ENCODE results near the gene TMEM11. TPM values are rescaled to one million over a fixed set of nuclear protein-coding genes. Genes with fewer than 3 reads are reported as not detected.

The TMEM11 gene
- total and polyA plus RNA-seq, 2 donors from 2014 or later: 17.4 to 34.2 TPM

DNA sequence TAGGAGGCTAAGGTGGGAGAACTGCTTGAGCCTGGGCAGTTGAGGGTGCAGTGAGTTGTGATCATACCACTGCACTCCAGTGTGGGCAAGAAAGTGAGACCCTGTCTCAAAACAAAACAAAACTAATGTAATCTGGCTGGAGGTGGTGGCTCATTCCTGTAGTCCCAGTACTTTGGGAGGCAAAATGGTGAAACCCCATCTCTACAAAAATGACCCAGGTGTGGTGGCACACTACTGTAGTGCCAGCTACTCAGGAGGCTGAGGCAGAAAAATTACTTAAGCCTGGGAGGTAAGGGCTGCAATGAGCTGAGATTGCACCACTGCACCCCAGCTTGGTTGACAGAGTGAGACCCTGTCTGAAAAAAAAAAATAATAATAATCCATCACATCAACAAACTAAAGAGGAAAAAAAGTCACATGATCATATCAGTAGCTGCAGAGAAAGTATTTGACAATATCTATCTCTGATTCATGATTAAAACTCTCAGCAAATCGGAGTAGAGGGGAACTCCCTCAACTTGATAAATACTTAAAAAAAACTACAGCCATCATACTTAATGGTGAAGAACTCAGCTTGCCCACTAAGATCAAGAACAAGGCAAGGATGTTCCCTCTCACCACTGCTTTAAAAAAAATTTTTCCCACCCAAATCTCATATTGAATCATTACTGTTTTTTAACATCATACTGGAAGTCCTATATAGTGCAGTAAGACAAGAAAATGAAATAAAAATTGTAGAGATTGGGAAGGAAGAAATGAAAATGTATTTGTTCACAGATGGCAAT is 56.2 kb downstream of the TMEM11 start:
- DNase-seq (no peak), FAIRE-seq (no peak)
- H3K27ac ChIP-seq (ENCODE audit: low read depth in 2 of 2, low read length in 2 of 2): no peak overlapping the region
- no peaks in the 10 kb centered on the region for H3K9me3 ChIP-seq (ENCODE audit: control insufficient read depth in 2 of 3, insufficient read depth in 1 of 3, low read length in 3 of 3)
- TF ChIP-seq, protein P1, sequence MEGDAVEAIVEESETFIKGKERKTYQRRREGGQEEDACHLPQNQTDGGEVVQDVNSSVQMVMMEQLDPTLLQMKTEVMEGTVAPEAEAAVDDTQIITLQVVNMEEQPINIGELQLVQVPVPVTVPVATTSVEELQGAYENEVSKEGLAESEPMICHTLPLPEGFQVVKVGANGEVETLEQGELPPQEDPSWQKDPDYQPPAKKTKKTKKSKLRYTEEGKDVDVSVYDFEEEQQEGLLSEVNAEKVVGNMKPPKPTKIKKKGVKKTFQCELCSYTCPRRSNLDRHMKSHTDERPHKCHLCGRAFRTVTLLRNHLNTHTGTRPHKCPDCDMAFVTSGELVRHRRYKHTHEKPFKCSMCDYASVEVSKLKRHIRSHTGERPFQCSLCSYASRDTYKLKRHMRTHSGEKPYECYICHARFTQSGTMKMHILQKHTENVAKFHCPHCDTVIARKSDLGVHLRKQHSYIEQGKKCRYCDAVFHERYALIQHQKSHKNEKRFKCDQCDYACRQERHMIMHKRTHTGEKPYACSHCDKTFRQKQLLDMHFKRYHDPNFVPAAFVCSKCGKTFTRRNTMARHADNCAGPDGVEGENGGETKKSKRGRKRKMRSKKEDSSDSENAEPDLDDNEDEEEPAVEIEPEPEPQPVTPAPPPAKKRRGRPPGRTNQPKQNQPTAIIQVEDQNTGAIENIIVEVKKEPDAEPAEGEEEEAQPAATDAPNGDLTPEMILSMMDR (IDR thresholded peaks at IDR 0.05; ENCODE audit: borderline replicate concordance, extremely low read depth, insufficient read depth): no peak
- no peaks in the 10 kb centered on the region for H3K27me3 ChIP-seq (ENCODE audit: control insufficient read depth, insufficient read depth, low read length)
- intact Hi-C loops (cut with DNase I): no loop called here
- no peak overlapping the region for H3K9ac ChIP-seq (ENCODE audit: low read length in 3 of 3)
- no peaks in the 10 kb centered on the region for H3K36me3 ChIP-seq (ENCODE audit: control insufficient read depth in 2 of 3, insufficient read depth in 3 of 3, low read length in 3 of 3)
- peaks cover 0 to 4% (median 3%) of the 10 kb centered on the region in 3 donors for H3K4me1 ChIP-seq (ENCODE audit: control insufficient read depth in 2 of 3, insufficient read depth in 2 of 3, low read depth in 1 of 3, low read length in 3 of 3)
- H3K4me3 ChIP-seq (ENCODE audit: low read length in 3 of 3): no peak overlapping the region

DNA sequence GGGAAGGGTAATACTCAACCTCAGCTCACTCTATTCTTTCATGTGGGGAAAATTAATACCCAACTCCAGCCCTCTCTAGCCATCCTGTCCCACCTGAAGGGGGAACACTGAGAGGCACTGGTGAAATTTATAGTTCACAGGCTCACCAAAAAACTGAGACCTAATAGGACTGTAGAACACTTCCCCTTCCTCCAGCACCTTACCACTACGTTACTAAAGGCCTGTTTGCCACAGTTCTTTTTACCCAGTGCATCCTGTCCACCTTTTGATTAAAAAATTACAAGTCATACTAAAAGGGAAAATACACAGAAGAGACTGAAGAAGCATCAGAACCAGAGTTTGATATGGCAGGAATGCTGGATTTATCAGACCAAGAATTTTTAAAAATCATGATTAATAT is 61.2 kb downstream of the TMEM11 start:
- Histone ChIP-seq H3K27me3 (ENCODE audit: control insufficient read depth, insufficient read depth, low read length) (no peaks in the 10 kb centered on the region), H3K36me3 (ENCODE audit: control insufficient read depth in 2 of 3, insufficient read depth in 3 of 3, low read length in 3 of 3) (no peaks in the 10 kb centered on the region), H3K27ac (ENCODE audit: low read depth in 2 of 2, low read length in 2 of 2) (no peak overlapping the region), H3K4me1 (ENCODE audit: control insufficient read depth in 2 of 3, insufficient read depth in 2 of 3, low read depth in 1 of 3, low read length in 3 of 3) (no peaks in the 10 kb centered on the region), H3K4me3 (ENCODE audit: low read length in 3 of 3) (no peak overlapping the region), H3K9ac (ENCODE audit: low read length in 3 of 3) (no peak overlapping the region), H3K9me3 (ENCODE audit: control insufficient read depth in 2 of 3, insufficient read depth in 1 of 3, low read length in 3 of 3) (peaks cover 0 to 3% (median 0%) of the 10 kb centered on the region in 3 donors)
- DNase-seq (no peak), FAIRE-seq (no peak)
- intact Hi-C loops (cut with DNase I): no loop called here
- TF ChIP-seq, protein P1 (IDR thresholded peaks at IDR 0.05; ENCODE audit: borderline replicate concordance, extremely low read depth, insufficient read depth): no peak

DNA sequence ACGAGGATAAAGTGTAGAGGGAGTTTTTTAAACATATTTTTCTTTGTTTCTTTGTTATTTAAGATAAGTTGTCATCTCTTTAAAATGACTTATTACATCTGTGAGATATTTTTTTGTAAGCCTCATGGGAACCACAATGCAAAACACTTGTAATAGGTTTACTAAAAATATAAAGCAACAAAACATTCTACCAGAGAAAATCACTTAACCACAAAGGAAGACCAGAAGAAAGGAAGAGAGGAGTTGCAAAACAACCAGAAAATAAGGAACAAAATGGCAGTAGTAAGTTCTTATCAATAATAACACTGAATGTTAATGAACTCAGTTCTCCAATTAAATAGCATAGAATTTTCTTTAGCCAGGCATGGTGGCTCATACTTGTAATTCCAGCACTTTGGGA is 64.3 kb downstream of the TMEM11 start:
- Histone ChIP-seq H3K4me3 (ENCODE audit: low read length in 3 of 3) (no peak overlapping the region), H3K9ac (ENCODE audit: low read length in 3 of 3) (no peak overlapping the region), H3K4me1 (ENCODE audit: control insufficient read depth in 2 of 3, insufficient read depth in 2 of 3, low read depth in 1 of 3, low read length in 3 of 3) (no peaks in the 10 kb centered on the region), H3K27ac (ENCODE audit: low read depth in 2 of 2, low read length in 2 of 2) (no peak overlapping the region), H3K9me3 (ENCODE audit: control insufficient read depth in 2 of 3, insufficient read depth in 1 of 3, low read length in 3 of 3) (peaks cover 0 to 3% (median 0%) of the 10 kb centered on the region in 3 donors), H3K27me3 (ENCODE audit: control insufficient read depth, insufficient read depth, low read length) (no peaks in the 10 kb centered on the region), H3K36me3 (ENCODE audit: control insufficient read depth in 2 of 3, insufficient read depth in 3 of 3, low read length in 3 of 3) (no peaks in the 10 kb centered on the region)
- TF ChIP-seq, protein P1 (IDR thresholded peaks at IDR 0.05; ENCODE audit: borderline replicate concordance, extremely low read depth, insufficient read depth): no peak
- no peak for DNase-seq
- FAIRE-seq: no peak
- intact Hi-C loops (cut with DNase I): no loop called here

Other genes starting within 250 kb of the TMEM11 start
- gene USP22, start 171.2 kb downstream of the TMEM11 start, total RNA-seq: 176 TPM
- 47.8 TPM for gene USP22, start 171.2 kb downstream of the TMEM11 start, polyA plus RNA-seq (ENCODE audit: insufficient read depth, low read depth, low replicate concordance)
- gene DHRS7B, start 87.2 kb downstream of the TMEM11 start, total RNA-seq: 19.9 TPM
- gene DHRS7B, start 87.2 kb downstream of the TMEM11 start, polyA plus RNA-seq (ENCODE audit: insufficient read depth, low read depth, low replicate concordance): 58.8 TPM
- gene NATD1, start 39.2 kb upstream of the TMEM11 start, total RNA-seq: 14.2 TPM
- gene NATD1, start 39.2 kb upstream of the TMEM11 start, polyA plus RNA-seq (ENCODE audit: insufficient read depth, low read depth, low replicate concordance): 5.0 TPM
- 44.0 TPM for gene MAP2K3, start 70.5 kb upstream of the TMEM11 start, total RNA-seq
- 40.1 TPM for gene MAP2K3, start 70.5 kb upstream of the TMEM11 start, polyA plus RNA-seq (ENCODE audit: insufficient read depth, low read depth, low replicate concordance)
- gene KCNJ12, start 162.2 kb upstream of the TMEM11 start, total RNA-seq: 3.1 TPM
- 3.4 TPM for gene KCNJ12, start 162.2 kb upstream of the TMEM11 start, polyA plus RNA-seq (ENCODE audit: insufficient read depth, low read depth, low replicate concordance)